ENCODE data around the gene CNPY2.

CNPY2 gene

DNA sequence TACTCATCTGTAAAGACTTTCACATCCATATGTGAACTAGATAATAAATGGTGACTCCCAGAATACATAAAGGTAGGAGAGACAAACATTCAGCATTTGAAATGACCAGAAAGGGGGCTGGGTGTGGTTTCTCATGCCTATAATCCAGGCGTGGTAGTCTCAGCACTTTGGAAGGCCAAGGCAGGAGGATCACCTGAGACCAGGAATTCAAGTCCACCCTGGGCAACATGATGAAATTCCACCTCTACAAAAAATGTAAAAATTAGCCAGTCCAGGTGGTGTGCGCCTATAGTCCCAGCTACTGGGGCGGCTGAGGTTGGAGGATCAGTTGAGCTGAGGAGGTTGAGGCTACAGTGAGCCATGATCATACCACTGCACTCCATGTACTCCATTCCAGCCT, 11.5 kb downstream of the CNPY2 start:
- TF ChIP-seq, protein P1, sequence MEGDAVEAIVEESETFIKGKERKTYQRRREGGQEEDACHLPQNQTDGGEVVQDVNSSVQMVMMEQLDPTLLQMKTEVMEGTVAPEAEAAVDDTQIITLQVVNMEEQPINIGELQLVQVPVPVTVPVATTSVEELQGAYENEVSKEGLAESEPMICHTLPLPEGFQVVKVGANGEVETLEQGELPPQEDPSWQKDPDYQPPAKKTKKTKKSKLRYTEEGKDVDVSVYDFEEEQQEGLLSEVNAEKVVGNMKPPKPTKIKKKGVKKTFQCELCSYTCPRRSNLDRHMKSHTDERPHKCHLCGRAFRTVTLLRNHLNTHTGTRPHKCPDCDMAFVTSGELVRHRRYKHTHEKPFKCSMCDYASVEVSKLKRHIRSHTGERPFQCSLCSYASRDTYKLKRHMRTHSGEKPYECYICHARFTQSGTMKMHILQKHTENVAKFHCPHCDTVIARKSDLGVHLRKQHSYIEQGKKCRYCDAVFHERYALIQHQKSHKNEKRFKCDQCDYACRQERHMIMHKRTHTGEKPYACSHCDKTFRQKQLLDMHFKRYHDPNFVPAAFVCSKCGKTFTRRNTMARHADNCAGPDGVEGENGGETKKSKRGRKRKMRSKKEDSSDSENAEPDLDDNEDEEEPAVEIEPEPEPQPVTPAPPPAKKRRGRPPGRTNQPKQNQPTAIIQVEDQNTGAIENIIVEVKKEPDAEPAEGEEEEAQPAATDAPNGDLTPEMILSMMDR (IDR thresholded peaks at IDR 0.05): no peak
- no peak for DNase-seq (ENCODE audit: low spot score)
- H3K27ac ChIP-seq: no peak overlapping the region
- no peak overlapping the region for H3K4me3 ChIP-seq

DNA sequence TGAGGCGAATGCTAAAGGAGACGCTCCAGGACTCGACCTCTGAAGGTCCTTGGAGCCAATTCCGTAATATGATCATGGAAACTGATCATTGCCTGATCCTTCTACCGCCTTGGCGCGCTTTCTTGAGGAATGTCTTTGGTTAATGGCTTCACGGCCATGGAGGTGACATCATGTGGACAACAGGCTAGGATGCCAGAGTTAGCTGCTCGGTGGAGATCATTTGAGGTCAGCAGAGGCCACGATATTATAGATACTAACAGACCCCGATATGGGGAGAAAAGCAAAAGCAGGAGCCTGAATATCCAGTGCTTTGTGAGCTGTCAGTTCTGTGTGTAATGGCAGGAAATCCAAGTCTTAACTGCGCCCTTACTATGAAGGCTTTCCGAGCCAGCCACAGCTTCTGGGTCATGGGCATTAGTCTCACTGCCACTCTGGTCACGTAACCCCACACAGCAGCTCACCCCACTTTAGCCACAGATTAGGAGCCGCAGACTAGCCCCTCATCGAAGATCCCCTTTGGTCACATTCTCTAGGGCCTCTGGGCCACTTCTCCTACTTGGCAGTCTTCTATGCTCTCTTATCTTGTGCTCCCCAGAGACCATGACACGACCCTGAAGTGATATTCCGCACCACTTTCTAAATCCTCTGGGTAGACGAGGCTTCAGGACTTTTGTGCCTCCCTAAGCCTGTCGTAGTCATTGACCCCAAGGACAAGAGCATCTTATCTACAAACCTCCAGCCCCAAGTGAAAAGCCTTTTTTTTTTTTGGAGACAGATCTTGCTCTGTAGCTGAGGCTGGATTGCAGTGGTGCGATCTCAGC, 14.9 kb downstream of the CNPY2 start:
- no peak for DNase-seq (ENCODE audit: low spot score)
- TF ChIP-seq, protein P1 (IDR thresholded peaks at IDR 0.05): no peak
- peak overlapping the region; percentile 96 for H3K4me3 ChIP-seq
- peak overlapping the region; percentile 86 to 92 for H3K27ac ChIP-seq

GRCh38 chr12:56299853-56300643, 15.7 kb downstream of the CNPY2 start, which contains the start of gene CS:
CS (minus strand) TSS chr12:56300330; CDS start chr12:56300201, 129 bp downstream.
- TF ChIP-seq, protein P1 (IDR thresholded peaks at IDR 0.05): no peak
- H3K27ac ChIP-seq: peak within 1 kb of the TSS; percentile 86 to 92
- DNase-seq (ENCODE audit: low spot score): peak; percentile 99
- H3K4me3 ChIP-seq: peak within 1 kb of the TSS; percentile 96

- TF ChIP-seq, protein P1 (IDR thresholded peaks at IDR 0.05): no peak
- Histone ChIP-seq H3K27ac (peak overlapping the region; percentile 86 to 92), H3K4me3 (peak overlapping the region; percentile 96)
- DNase-seq (ENCODE audit: low spot score): no peak
Observed at GRCh38 chr12:56299308-56299852, 16.4 kb downstream of the CNPY2 start.

DNA sequence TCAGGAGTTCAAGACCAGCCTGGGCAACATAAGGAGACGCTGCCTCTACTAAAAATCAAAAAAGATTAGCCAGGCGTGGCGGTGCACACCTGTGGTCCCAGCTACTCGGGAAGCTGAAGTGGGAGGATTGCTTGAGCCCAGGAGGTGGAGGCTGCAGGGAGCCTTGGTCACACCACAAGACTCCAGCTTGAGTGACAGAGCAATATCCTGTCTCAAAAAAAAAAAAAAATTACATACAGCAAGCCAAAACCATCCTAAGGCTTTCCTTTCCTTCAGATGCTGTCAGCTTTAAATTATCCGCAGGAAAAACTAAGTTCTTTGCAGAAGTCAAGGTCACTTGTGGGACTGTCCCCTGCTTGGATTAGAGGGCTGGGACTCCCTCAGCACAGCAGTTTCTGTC, 17.0 kb downstream of the CNPY2 start:
- DNase-seq (ENCODE audit: low spot score): no peak
- TF ChIP-seq, protein P1 (IDR thresholded peaks at IDR 0.05): no peak
- peak overlapping the region; percentile 8 to 86 for H3K27ac ChIP-seq
- peak overlapping the region; percentile 96 for H3K4me3 ChIP-seq

DNA sequence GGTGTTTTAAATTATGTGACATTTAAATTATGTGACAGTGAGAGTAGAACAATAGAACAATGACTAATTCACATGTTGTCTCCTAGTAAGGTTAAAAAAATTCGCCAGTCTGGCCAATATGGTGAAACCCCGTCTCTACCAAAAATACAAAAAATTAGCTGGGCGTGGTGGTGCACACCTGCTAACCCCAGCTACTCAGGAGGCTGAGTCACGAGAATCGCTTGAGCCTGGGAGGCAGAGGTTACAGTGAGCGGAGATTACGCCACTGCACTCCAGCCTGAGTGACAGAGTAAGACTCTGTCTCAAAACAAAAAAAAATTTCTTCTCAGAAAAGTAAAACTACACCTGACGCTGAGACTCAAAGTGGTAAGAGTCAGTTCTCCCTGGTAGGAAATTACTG, 18.4 kb downstream of the CNPY2 start:
- Histone ChIP-seq H3K4me3 (no peak overlapping the region), H3K27ac (no peak overlapping the region)
- TF ChIP-seq, protein P1 (IDR thresholded peaks at IDR 0.05): no peak
- no peak for DNase-seq (ENCODE audit: low spot score)

All from coronary artery (tissue), 2 donors.